Heart left ventricle (tissue), 13 donors: ENCODE results near the gene OSMR.

Source experiments
- POLR2A ChIP-seq, 2 donors: fragments of 450-650 bp; IDR thresholded peaks; one replicate each; pipeline ENCODE4 v1.6.1; 2017; ENCODE audit warnings: antibody characterized with exemption in 2 of 2, mild to moderate bottlenecking in 2 of 2, moderate library complexity in 2 of 2
- TF ChIP-seq, protein P1 (sequence below), 12 donors: fragments of 200-600 bp; sonication (generic) in 4 of 12; IDR thresholded peaks; one replicate each; pipeline versions ENCODE4 v1.5.0 to v1.8.0; 2018 to 2022; ENCODE audit warnings: antibody characterized with exemption in 12 of 12, mild to moderate bottlenecking in 5 of 12
- donor health status: ischemic (EF 13 %, LVEDD 7.1; RV severe dilation, severe dysfunction).
- donor health status: DM: no; HTN: yes; CAD: no.
- donor health status: DM: no; HTN: no; CAD: no.
- donor health status: ischemic (EF 25% LVEDD 6.9; RV normal size, moderate dysfunction).
- donor health status: ischemic (EF 25% LVEDD 5.7; RV mildly dilated, moderate dysfunction).
- donor health status: ischemic (EF 35%, LVEDD 5.7; RV mildly dilated, moderate dysfunction).
- donor health status: nonischemic (EF 11% LVEDD 7.7; RV severe dilation, severe dysfunction).
- donor health status: DM: yes; HTN: yes; CAD: no.
- donor health status: PGD.
- donor health status: ischemic (EF 29% LVEDD 5.4; RV normal size, mild dysfunction).
- donor health status: nonischemic (EF 23%, LVEDD 6.1; RV moderate dilation, normal function).

DNA sequence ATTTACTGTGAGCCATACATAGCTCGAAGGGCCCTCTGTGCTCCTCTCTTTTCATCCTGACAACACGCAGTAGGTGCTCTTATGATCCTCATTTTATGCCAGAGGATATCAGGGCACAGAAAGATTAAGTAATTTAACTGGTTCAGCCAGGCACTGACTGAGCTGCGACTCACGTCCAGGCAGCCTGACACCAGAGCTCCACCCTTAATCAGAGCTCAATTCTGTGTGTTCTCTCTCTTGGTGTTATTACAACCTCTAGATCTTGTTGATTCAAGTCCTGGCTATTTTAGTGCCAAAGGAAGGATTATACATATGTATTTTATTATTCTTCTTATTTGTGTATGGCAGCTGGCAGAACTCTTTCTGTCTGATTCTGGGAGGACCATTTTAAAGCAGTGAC is 59.7 kb downstream of the OSMR start:
- TF ChIP-seq POLR2A (IDR thresholded peaks at IDR 0.05), result no peak
- TF ChIP-seq, protein P1, sequence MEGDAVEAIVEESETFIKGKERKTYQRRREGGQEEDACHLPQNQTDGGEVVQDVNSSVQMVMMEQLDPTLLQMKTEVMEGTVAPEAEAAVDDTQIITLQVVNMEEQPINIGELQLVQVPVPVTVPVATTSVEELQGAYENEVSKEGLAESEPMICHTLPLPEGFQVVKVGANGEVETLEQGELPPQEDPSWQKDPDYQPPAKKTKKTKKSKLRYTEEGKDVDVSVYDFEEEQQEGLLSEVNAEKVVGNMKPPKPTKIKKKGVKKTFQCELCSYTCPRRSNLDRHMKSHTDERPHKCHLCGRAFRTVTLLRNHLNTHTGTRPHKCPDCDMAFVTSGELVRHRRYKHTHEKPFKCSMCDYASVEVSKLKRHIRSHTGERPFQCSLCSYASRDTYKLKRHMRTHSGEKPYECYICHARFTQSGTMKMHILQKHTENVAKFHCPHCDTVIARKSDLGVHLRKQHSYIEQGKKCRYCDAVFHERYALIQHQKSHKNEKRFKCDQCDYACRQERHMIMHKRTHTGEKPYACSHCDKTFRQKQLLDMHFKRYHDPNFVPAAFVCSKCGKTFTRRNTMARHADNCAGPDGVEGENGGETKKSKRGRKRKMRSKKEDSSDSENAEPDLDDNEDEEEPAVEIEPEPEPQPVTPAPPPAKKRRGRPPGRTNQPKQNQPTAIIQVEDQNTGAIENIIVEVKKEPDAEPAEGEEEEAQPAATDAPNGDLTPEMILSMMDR (IDR thresholded peaks at IDR 0.05), result no peak
